ENCODE results near the gene DNASE2.
A peak's percentile ranks its signal among the peaks of the same experiment; 100 is the strongest.
"Not testable (repeated sequence)": the region's sequence is repeated elsewhere in the genome, so short reads cannot be mapped to it uniquely, and the experiment has no call there.

The DNASE2 gene

DNA sequence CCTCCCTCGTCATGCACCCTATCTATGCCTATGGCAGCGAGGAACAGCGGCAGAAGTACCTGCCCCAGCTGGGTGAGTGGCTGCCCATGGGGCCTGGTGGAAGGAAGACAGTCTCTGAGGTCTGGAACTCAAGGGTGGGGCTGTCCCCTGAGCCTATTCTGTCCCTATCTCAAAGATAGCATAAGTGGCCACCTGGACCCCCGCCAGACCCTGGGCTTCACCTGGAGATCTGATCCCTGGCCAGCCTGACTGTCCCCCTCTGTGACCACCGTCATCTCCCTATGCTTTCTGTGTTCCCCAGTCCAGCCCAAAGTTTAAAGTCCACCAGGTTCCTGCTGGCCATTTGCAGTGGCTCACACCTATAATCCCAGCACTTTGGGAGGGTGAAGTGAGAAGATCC lies 12.3 kb upstream of the DNASE2 start:
- no peak overlapping the region for H3K4me3 ChIP-seq (ENCODE audit: low read depth, low read length)
- TF ChIP-seq, protein P1, sequence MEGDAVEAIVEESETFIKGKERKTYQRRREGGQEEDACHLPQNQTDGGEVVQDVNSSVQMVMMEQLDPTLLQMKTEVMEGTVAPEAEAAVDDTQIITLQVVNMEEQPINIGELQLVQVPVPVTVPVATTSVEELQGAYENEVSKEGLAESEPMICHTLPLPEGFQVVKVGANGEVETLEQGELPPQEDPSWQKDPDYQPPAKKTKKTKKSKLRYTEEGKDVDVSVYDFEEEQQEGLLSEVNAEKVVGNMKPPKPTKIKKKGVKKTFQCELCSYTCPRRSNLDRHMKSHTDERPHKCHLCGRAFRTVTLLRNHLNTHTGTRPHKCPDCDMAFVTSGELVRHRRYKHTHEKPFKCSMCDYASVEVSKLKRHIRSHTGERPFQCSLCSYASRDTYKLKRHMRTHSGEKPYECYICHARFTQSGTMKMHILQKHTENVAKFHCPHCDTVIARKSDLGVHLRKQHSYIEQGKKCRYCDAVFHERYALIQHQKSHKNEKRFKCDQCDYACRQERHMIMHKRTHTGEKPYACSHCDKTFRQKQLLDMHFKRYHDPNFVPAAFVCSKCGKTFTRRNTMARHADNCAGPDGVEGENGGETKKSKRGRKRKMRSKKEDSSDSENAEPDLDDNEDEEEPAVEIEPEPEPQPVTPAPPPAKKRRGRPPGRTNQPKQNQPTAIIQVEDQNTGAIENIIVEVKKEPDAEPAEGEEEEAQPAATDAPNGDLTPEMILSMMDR (IDR thresholded peaks at IDR 0.05; ENCODE audit: low read depth, low read length, missing control alignments) = no peak
- DNase-seq (ENCODE audit: low read depth) = no peak

DNA sequence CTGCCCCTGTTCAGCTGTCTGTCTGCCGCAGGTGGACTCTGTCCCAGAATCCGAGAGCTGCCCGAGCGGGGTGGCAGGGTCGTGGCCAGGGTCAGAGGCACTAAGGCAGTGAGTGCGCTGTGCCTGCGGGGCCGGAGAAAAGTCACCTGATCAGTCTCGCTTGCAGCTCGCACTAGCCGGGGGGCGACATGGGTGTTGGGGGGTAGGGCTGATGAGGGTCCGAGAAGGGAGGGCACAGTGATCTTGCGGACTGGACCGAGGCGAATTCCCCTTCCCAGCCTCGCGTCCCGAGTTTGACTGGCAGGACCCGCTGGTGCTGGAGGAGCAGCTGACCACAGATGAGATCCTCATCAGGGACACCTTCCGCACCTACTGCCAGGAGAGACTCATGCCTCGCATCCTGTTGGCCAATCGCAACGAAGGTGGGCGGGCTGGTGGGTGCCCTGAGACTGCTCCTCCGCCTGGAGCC lies 10.3 kb upstream of the DNASE2 start:
- TF ChIP-seq, protein P1 (IDR thresholded peaks at IDR 0.05; ENCODE audit: low read depth, low read length, missing control alignments) = no peak
- DNase-seq (ENCODE audit: low read depth) = no peak
- H3K4me3 ChIP-seq (ENCODE audit: low read depth, low read length) = peak overlapping the region; percentile 77

DNA sequence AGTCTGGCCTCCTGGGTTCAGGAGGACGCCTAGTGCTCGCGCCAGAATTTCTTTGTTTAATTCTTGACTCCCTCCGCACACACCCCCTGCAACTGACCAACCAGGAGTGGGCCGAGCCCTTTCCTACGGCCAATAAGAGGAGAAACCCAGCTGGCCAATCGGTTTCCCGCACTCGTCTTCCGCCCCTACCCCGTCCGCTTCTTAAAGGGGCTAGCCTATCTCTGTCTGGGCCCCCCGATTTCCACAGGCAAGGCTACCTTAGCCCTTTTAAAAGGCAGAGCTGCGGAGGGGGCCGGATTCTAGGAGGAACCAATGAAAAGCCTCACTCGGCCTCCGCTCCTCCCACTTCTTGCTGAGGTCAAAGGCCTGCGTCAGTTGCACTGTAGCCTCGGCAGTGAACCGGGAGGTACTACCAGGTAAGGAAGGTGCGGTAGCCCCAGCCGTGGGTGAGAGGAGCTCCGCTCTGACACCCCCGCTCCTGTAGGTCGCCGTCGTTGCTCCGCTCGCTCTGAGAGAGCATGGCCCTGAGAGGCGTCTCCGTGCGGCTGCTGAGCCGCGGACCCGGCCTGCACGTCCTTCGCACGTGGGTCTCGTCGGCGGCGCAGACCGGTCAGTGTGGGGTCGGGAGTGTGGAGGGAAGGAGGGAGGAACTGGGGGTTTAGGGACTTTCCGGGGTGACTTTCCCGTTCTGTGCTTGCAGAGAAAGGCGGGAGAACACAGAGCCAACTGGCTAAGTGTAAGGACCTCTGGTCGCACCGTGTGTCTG lies 9.7 kb upstream of the DNASE2 start, which contains the start of gene GCDH:
GCDH (plus strand) TSS at position 374 of the 766 bp plus-strand sequence; CDS start at position 519, 145 bp downstream.
- H3K4me3 ChIP-seq (ENCODE audit: low read depth, low read length) = peak within 1 kb of the TSS; percentile 77
- peak; percentile 97 for DNase-seq (ENCODE audit: low read depth)
- TF ChIP-seq, protein P1 (IDR thresholded peaks at IDR 0.05; ENCODE audit: low read depth, low read length, missing control alignments) = no peak

DNA sequence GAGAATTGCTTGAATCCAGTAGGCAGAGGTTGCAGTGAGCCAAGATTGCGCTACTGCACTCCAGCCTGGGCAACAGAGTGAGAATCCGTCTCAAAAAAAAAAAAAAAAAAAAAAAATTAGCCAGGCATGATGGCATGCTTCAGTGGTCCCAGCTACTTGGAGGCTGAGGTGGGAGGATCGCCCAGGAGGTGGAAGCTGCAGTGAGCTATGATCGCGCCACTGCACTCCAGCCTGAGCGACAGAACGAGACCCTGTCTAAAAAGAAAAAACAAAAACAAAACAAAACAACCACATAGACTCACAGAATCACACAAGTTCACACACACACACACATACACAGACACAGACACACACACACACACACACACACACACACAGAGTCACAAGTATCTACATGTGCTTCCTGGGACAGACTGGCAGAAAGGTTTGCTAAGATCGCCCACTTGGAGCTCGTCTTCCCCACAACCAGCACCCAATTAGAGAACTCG lies 9.1 kb upstream of the DNASE2 start:
- DNase-seq (ENCODE audit: low read depth) = not testable (repeated sequence)
- H3K4me3 ChIP-seq (ENCODE audit: low read depth, low read length) = peak overlapping the region; percentile 42

DNA sequence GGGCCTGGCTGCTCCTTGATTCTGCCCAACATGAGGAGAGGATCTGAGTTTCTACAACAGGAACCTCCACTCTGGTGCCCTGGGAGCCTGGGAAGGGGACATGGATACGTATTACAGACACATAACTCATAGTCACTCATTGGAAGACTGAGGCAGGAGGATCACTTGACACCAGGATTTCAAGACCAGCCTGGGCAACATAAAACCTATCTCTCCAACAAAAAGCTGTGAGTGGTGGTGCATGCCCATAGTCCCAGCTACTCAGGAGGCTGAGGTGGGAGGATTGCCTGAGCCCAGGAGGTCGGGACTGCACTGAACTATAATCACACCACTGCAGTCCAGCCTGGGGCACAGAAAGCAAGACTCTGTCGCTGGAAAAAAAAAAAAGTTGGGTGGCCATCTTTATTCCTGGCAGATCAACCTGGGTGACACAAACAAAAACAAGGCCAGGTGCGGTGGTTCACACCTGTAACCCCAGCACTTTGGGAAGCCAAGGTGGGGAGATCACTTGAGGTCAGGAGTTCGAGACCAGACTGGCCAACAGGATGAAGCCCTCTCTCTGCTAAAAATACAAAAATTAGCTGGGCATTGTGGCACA lies 6.9 kb upstream of the DNASE2 start:
- H3K4me3 ChIP-seq (ENCODE audit: low read depth, low read length) = no peak overlapping the region
- no peak for DNase-seq (ENCODE audit: low read depth)

DNA sequence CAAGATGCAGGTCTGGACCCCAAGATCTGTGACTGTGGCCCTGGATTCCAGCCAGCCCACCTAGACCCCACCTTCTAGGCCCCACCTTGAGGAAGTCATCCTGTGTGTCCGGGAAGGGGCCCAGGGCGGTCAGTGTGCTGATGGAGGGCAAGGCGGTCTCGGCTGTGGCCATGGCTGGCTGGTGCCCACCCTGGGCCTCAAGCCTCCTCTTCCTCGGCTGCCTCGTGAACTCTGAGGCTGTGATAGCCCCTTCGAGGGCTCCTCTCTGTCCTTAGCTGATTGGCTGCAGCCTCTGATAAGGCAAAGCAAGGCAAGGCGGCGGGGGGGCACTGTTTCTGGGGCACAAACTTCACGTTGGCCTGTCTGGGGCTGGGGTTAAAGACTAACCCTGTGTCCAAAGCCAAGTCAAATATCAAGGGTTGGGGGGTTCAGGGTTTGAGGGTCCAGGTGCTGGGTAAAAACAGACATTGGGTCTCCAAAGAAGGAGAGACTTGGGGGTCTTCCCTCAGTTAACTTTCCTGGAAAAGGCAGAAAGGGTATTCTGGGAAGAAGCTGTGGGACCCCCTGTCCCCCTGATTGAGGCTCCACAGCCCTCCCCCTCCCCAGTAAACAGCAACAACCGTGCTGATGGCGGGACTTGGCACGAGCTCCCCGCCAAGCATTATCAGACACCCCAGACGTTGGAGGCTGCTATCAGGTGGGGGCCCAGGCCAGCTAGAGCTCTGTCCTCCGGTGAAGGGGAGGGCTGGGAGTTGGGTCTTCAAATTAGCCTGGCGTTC lies 5.9 kb upstream of the DNASE2 start, which contains the start of gene KLF1:
KLF1 (minus strand) TSS at position 233 of the 779 bp plus-strand sequence; CDS start at position 172, 61 bp downstream.
- H3K4me3 ChIP-seq (ENCODE audit: low read depth, low read length) = no peak within 1 kb of the TSS
- DNase-seq (ENCODE audit: low read depth) = no peak
- TF ChIP-seq, protein P1 (IDR thresholded peaks at IDR 0.05; ENCODE audit: low read depth, low read length, missing control alignments) = no peak

More for the DNA sequence above, 6.9 kb upstream of the DNASE2 start:
- TF ChIP-seq, protein P1 (IDR thresholded peaks at IDR 0.05; ENCODE audit: low read depth, low read length, missing control alignments) = no peak

DNA sequence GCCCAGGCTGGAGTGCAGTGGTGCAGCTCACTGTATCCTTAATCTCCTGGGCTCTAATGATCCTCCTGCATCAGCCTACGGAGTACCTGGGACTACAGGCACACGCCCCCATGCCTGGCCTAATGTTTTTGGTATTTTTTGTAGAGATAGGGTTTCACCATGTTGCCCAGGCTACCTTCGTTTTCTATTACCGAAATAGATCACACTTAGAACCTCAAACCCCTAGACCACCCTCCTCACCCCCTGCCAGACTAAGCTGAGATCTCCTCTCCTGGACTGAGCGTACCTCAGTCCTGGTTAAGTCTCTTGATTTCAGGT lies 5.4 kb upstream of the DNASE2 start:
- H3K4me3 ChIP-seq (ENCODE audit: low read depth, low read length) = no peak overlapping the region
- TF ChIP-seq, protein P1 (IDR thresholded peaks at IDR 0.05; ENCODE audit: low read depth, low read length, missing control alignments) = no peak
- DNase-seq (ENCODE audit: low read depth) = no peak

Data from GM12864 (cell line).